Measurements from ENCODE around the gene CD5L. TPM values are rescaled to one million over a fixed set of nuclear protein-coding genes. Genes with fewer than 3 reads are reported as not detected.

Gene CD5L
- total and polyA plus RNA-seq, 4 donors: 1.0 TPM; not detected in 3

GRCh38 chr1:157785248-157785647, 56.4 kb downstream of the CD5L start:
- Histone ChIP-seq H3K27me3 (ENCODE audit: control insufficient read depth in 1 of 2, insufficient read depth in 2 of 2, low read length in 1 of 2) (peaks cover 0 to 2% of the 10 kb centered on the region in 2 donors), H3K36me3 (ENCODE audit: control insufficient read depth in 1 of 2, insufficient read depth in 2 of 2, low read length in 1 of 2) (no peaks in the 10 kb centered on the region), H3K4me3 (ENCODE audit: low read length in 2 of 2) (no peak overlapping the region), H3K4me1 (ENCODE audit: control insufficient read depth in 1 of 2, insufficient read depth in 2 of 2, low read length in 2 of 2) (no peaks in the 10 kb centered on the region), H3K27ac (ENCODE audit: low read depth in 1 of 2, low read length in 2 of 2) (no peak overlapping the region), H3K9me3 (ENCODE audit: control insufficient read depth, low read length) (no peaks in the 10 kb centered on the region)
- ATAC-seq (ENCODE audit: low FRiP score) (no peak), DNase-seq (no peak)
- 8 to 13% methylated on average over 1 of the region's 1 CpG for WGBS, 2 donors
- intact Hi-C loops (cut with DNase I): no loop called here

DNA sequence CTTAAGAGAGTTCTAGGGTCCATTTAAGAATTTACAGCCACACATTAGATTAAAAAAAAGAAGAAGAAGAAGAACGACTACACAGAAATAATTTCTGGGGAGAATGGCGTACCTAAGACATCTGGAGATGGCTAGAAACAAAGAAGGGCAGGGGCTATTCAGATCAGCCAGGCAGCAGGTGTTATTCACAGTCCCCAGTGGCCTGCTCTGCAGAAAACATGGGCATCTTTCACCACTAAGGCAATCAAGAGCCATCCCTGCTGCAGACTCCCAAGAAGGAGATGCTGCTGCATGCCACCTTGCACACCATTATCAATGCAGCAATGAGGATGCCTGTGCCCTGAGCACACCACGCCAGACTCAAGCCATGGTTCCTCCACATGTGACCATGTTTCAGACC, 56.8 kb downstream of the CD5L start:
- no peaks in the 10 kb centered on the region for H3K36me3 ChIP-seq (ENCODE audit: control insufficient read depth in 1 of 2, insufficient read depth in 2 of 2, low read length in 1 of 2)
- no peaks in the 10 kb centered on the region for H3K4me1 ChIP-seq (ENCODE audit: control insufficient read depth in 1 of 2, insufficient read depth in 2 of 2, low read length in 2 of 2)
- no peaks in the 10 kb centered on the region for H3K9me3 ChIP-seq (ENCODE audit: control insufficient read depth, low read length)
- DNase-seq (no peak), ATAC-seq (ENCODE audit: low FRiP score) (no peak)
- H3K4me3 ChIP-seq (ENCODE audit: low read length in 2 of 2): no peak overlapping the region
- H3K27me3 ChIP-seq (ENCODE audit: control insufficient read depth in 1 of 2, insufficient read depth in 2 of 2, low read length in 1 of 2): peaks cover 0 to 2% of the 10 kb centered on the region in 2 donors
- H3K27ac ChIP-seq (ENCODE audit: low read depth in 1 of 2, low read length in 2 of 2): no peak overlapping the region
- WGBS, 2 donors: 71 to 80% methylated on average over 3 of the region's 3 CpGs
- intact Hi-C loops (cut with DNase I): no loop called here

GRCh38 chr1:157782931-157783330, 58.7 kb downstream of the CD5L start:
- DNase-seq (no peak), ATAC-seq (ENCODE audit: low FRiP score) (no peak)
- no peaks in the 10 kb centered on the region for H3K4me1 ChIP-seq (ENCODE audit: control insufficient read depth in 1 of 2, insufficient read depth in 2 of 2, low read length in 2 of 2)
- H3K36me3 ChIP-seq (ENCODE audit: control insufficient read depth in 1 of 2, insufficient read depth in 2 of 2, low read length in 1 of 2): no peaks in the 10 kb centered on the region
- H3K9me3 ChIP-seq (ENCODE audit: control insufficient read depth, low read length): no peaks in the 10 kb centered on the region
- intact Hi-C loops (cut with DNase I): no loop called here
- no peak overlapping the region for H3K27ac ChIP-seq (ENCODE audit: low read depth in 1 of 2, low read length in 2 of 2)
- WGBS, 2 donors: 88 to 94% methylated on average over 1 of the region's 1 CpG
- no peak overlapping the region for H3K4me3 ChIP-seq (ENCODE audit: low read length in 2 of 2)
- peaks cover 0 to 2% of the 10 kb centered on the region in 2 donors for H3K27me3 ChIP-seq (ENCODE audit: control insufficient read depth in 1 of 2, insufficient read depth in 2 of 2, low read length in 1 of 2)

GRCh38 chr1:157781048-157781447, 60.6 kb downstream of the CD5L start:
- Histone ChIP-seq H3K9me3 (ENCODE audit: control insufficient read depth, low read length) (peaks cover 1% of the 10 kb centered on the region), H3K4me3 (ENCODE audit: low read length in 2 of 2) (no peak overlapping the region), H3K36me3 (ENCODE audit: control insufficient read depth in 1 of 2, insufficient read depth in 2 of 2, low read length in 1 of 2) (no peaks in the 10 kb centered on the region), H3K27ac (ENCODE audit: low read depth in 1 of 2, low read length in 2 of 2) (no peak overlapping the region), H3K27me3 (ENCODE audit: control insufficient read depth in 1 of 2, insufficient read depth in 2 of 2, low read length in 1 of 2) (peaks cover 0 to 2% of the 10 kb centered on the region in 2 donors), H3K4me1 (ENCODE audit: control insufficient read depth in 1 of 2, insufficient read depth in 2 of 2, low read length in 2 of 2) (no peaks in the 10 kb centered on the region)
- no peak for ATAC-seq (ENCODE audit: low FRiP score)
- DNase-seq: no peak
- intact Hi-C loops (cut with DNase I): no loop called here
- WGBS, 2 donors: 56 to 64% methylated on average over 2 of the region's 2 CpGs

Other genes with a start within 250 kb of the CD5L start
- not detected for gene FCRL4, start 243.7 kb downstream of the CD5L start, total RNA-seq
- not detected for gene FCRL4, start 243.7 kb downstream of the CD5L start, polyA plus RNA-seq
- under 1 TPM; 0.10 to 0.99 TPM for gene FCRL3, start 141.0 kb downstream of the CD5L start, total RNA-seq
- gene FCRL3, start 141.0 kb downstream of the CD5L start, polyA plus RNA-seq: under 1 TPM in 1 of 2 donors, not detected in 1; 0.03 TPM
- gene FCRL2, start 64.7 kb downstream of the CD5L start, total RNA-seq: under 1 TPM; 0.15 to 0.29 TPM
- not detected for gene FCRL2, start 64.7 kb downstream of the CD5L start, polyA plus RNA-seq
- gene FCRL1, start 21.7 kb downstream of the CD5L start, total RNA-seq: 1 to 10 TPM in 1 of 2 donors, under 1 TPM in 1; 0.19 to 1.2 TPM
- gene FCRL1, start 21.7 kb downstream of the CD5L start, polyA plus RNA-seq: not detected
- gene KIRREL1, start 151.8 kb upstream of the CD5L start, total RNA-seq: 100 to 1,000 TPM in 1 of 2 donors, 10 to 100 TPM in 1; 96.7 to 102 TPM
- 10 to 100 TPM; 15.3 to 41.5 TPM for gene KIRREL1, start 151.8 kb upstream of the CD5L start, polyA plus RNA-seq

Data from aorta (tissue), 5 donors.